Loucy (cell line): ENCODE data around the gene CHEK2.

Experiments used
- H2AFZ ChIP-seq: fragments of 200-600 bp; sonication (generic); 2 replicates; pipeline ENCODE4 v1.6.0; 2016; ENCODE audit warnings: antibody characterized with exemption, mild to moderate bottlenecking, low read length, moderate library complexity
- H3F3A ChIP-seq: fragments of 200-600 bp; 2 replicates; pipeline ENCODE4 v1.6.0; 2016; ENCODE audit warnings: antibody characterized with exemption, low read depth, mild to moderate bottlenecking
- H3K27me3 ChIP-seq: fragments of 200-600 bp; sonication (generic); 2 replicates; pipeline ENCODE4 v1.6.1; 2014; ENCODE audit warnings: low read length, mild to moderate bottlenecking; ENCODE audit not compliant: insufficient read depth, poor library complexity, severe bottlenecking
- H3K36me3 ChIP-seq: fragments of 200-600 bp; sonication (generic); 2 replicates; pipeline ENCODE4 v1.6.1; 2016; ENCODE audit warnings: low read length; ENCODE audit not compliant: insufficient read depth
- H3K4me1 ChIP-seq: fragments of 200-600 bp; sonication (generic); 2 replicates; pipeline ENCODE4 v1.5.1; 2014; ENCODE audit warnings: low read length, mild to moderate bottlenecking; ENCODE audit not compliant: insufficient read depth, poor library complexity, severe bottlenecking
- H3K4me2 ChIP-seq: fragments of 200-600 bp; sonication (generic); 2 replicates; pipeline ENCODE4 v1.6.0; 2014; ENCODE audit warnings: antibody characterized with exemption, low read length, low read depth, mild to moderate bottlenecking; ENCODE audit not compliant: poor library complexity, severe bottlenecking
- H3K4me3 ChIP-seq: fragments of 200-600 bp; sonication (generic); 2 replicates; pipeline ENCODE4 v1.5.1; 2014; ENCODE audit warnings: low read length, mild to moderate bottlenecking, mixed read lengths; ENCODE audit not compliant: poor library complexity, severe bottlenecking
- H3K79me2 ChIP-seq: fragments of 200-600 bp; sonication (generic); 2 replicates; pipeline ENCODE4 v1.6.1; 2014; ENCODE audit warnings: low read length; ENCODE audit not compliant: insufficient read depth
- H3K9ac ChIP-seq: fragments of 200-600 bp; sonication (generic); 2 replicates; pipeline ENCODE4 v1.6.0; 2014; ENCODE audit warnings: mild to moderate bottlenecking, low read depth, low read length, moderate library complexity; ENCODE audit not compliant: poor library complexity, severe bottlenecking
- H3K9me2 ChIP-seq: fragments of 200-600 bp; sonication (generic); replicated peaks from 2 replicates; pipeline ENCODE4 v1.6.1; 2016; ENCODE audit warnings: low read depth, low read length, mixed read lengths
- H3K9me3 ChIP-seq: fragments of 200-600 bp; sonication (generic); 2 replicates; pipeline ENCODE4 v1.6.1; 2014; ENCODE audit warnings: mild to moderate bottlenecking, antibody characterized with exemption, low read length, low read depth; ENCODE audit not compliant: insufficient read depth
- H4K20me1 ChIP-seq: fragments of 200-600 bp; sonication (generic); 2 replicates; pipeline ENCODE4 v1.6.0; 2014; ENCODE audit warnings: antibody characterized with exemption, low read length, mild to moderate bottlenecking; ENCODE audit not compliant: insufficient read depth, poor library complexity, severe bottlenecking
- CTCF ChIP-seq: fragments of 200-600 bp; sonication (generic); conservative IDR thresholded peaks from 2 replicates; pipeline ENCODE4 v1.5.1; 2014; ENCODE audit warnings: mild to moderate bottlenecking, antibody characterized with exemption, low read length
- EZH2phosphoT487 ChIP-seq: fragments of 200-600 bp; IDR thresholded peaks from 2 replicates; pipeline ENCODE4 v1.6.1; 2018; ENCODE audit warnings: antibody characterized with exemption, mild to moderate bottlenecking, moderate library complexity, borderline replicate concordance

The CHEK2 gene

GRCh38 chr22:28750471-28750881, 8.9 kb upstream of the CHEK2 start:
- no peak overlapping the region for H3K9ac ChIP-seq
- TF ChIP-seq CTCF (no peak), EZH2phosphoT487 (no peak)

GRCh38 chr22:28743852-28744251, 2.2 kb upstream of the CHEK2 start:
- Histone ChIP-seq H3K27me3 (no peaks in the 10 kb centered on the region), H3K9ac (no peak overlapping the region), H3K4me1 (peaks cover 28% of the 10 kb centered on the region), H2AFZ (no peak overlapping the region), H3K9me3 (no peaks in the 10 kb centered on the region), H3K4me3 (peak overlapping the region; percentile 86), H3K36me3 (peaks cover 4% of the 10 kb centered on the region; the same call in 1 of the 2 replicates), H3K9me2 (no peaks in the 10 kb centered on the region), H3K79me2 (peaks cover 39% of the 10 kb centered on the region), H3F3A (no peaks in the 10 kb centered on the region), H3K4me2 (peak overlapping the region; percentile 96), H4K20me1 (no peaks in the 10 kb centered on the region)
- TF ChIP-seq CTCF (no peak), EZH2phosphoT487 (no peak)

More at GRCh38 chr22:28750471-28750881, 8.9 kb upstream of the CHEK2 start:
- H3K9me3 ChIP-seq = no peaks in the 10 kb centered on the region
- peaks cover 4% of the 10 kb centered on the region; the same call in 1 of the 2 replicates for H3K36me3 ChIP-seq
- no peaks in the 10 kb centered on the region for H3F3A ChIP-seq
- no peaks in the 10 kb centered on the region for H3K79me2 ChIP-seq
- H3K27me3 ChIP-seq = no peaks in the 10 kb centered on the region
- H3K9me2 ChIP-seq = no peaks in the 10 kb centered on the region
- no peak overlapping the region for H3K4me3 ChIP-seq
- H3K4me2 ChIP-seq = no peak overlapping the region
- peaks cover 10% of the 10 kb centered on the region for H3K4me1 ChIP-seq
- H2AFZ ChIP-seq = no peak overlapping the region
- H4K20me1 ChIP-seq = no peaks in the 10 kb centered on the region

GRCh38 chr22:28742562-28742962, 942 bp upstream of the CHEK2 start:
- H4K20me1 ChIP-seq = no peaks in the 10 kb centered on the region
- H3K9me2 ChIP-seq = no peaks in the 10 kb centered on the region
- no peaks in the 10 kb centered on the region for H3K9me3 ChIP-seq
- H3K4me3 ChIP-seq = peak overlapping the region; percentile 86
- TF ChIP-seq CTCF (no peak), EZH2phosphoT487 (no peak)
- H3K4me1 ChIP-seq = peaks cover 33% of the 10 kb centered on the region
- peak overlapping the region; percentile 84 for H3K9ac ChIP-seq
- H3F3A ChIP-seq = no peaks in the 10 kb centered on the region
- H3K79me2 ChIP-seq = peaks cover 52% of the 10 kb centered on the region
- H3K27me3 ChIP-seq = no peaks in the 10 kb centered on the region
- peak overlapping the region; percentile 94; the same call in 1 of the 2 replicates for H2AFZ ChIP-seq
- peaks cover 4% of the 10 kb centered on the region; the same call in 1 of the 2 replicates for H3K36me3 ChIP-seq
- H3K4me2 ChIP-seq = peak overlapping the region; percentile 96
